ENCODE measurements around the gene PELI2. TPM values are rescaled to one million over a fixed set of nuclear protein-coding genes. Genes with fewer than 3 reads are reported as not detected.

Gene PELI2
- total and polyA plus RNA-seq, 3 donors from 2014 or later, result 14.5 to 32.5 (median 27.6) TPM

DNA sequence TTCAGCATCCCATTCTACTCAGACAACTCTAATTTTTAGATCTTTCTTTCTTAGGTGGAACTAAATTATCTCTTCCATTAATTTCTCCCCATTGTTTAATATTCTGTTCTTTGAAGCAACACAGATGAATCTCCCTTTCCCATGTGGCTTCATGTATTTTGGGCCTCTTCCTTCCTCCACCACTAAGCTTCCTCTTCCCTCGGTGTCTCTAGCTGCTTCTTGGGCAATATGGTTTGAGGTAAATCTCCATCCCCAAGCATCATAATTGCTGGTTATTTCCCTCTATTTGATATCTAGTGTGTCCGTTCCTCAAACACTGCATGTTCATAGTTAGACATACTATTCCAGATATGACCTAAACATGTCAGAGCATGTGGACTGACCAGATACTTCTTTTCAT lies 119.2 kb downstream of the PELI2 start:
- Histone ChIP-seq H3K36me3 (ENCODE audit: low read depth, missing control alignments) (no peaks in the 10 kb centered on the region), H3K4me3 (no peak overlapping the region), H3K27ac (no peak overlapping the region), H3K9me3 (no peaks in the 10 kb centered on the region), H3K27me3 (no peaks in the 10 kb centered on the region), H3K4me1 (peaks cover 3% of the 10 kb centered on the region)
- no peak for TF ChIP-seq POLR2A (IDR thresholded peaks at IDR 0.05)
- TF ChIP-seq, protein P1, sequence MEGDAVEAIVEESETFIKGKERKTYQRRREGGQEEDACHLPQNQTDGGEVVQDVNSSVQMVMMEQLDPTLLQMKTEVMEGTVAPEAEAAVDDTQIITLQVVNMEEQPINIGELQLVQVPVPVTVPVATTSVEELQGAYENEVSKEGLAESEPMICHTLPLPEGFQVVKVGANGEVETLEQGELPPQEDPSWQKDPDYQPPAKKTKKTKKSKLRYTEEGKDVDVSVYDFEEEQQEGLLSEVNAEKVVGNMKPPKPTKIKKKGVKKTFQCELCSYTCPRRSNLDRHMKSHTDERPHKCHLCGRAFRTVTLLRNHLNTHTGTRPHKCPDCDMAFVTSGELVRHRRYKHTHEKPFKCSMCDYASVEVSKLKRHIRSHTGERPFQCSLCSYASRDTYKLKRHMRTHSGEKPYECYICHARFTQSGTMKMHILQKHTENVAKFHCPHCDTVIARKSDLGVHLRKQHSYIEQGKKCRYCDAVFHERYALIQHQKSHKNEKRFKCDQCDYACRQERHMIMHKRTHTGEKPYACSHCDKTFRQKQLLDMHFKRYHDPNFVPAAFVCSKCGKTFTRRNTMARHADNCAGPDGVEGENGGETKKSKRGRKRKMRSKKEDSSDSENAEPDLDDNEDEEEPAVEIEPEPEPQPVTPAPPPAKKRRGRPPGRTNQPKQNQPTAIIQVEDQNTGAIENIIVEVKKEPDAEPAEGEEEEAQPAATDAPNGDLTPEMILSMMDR (IDR thresholded peaks at IDR 0.05), result no peak
- no peak for DNase-seq
- WGBS, 2 donors, result 41 to 65% methylated on average over 2 of the region's 2 CpGs
- intact Hi-C loops (cut with DNase I; ENCODE audit: low total_unique reads), result no loop called here

DNA sequence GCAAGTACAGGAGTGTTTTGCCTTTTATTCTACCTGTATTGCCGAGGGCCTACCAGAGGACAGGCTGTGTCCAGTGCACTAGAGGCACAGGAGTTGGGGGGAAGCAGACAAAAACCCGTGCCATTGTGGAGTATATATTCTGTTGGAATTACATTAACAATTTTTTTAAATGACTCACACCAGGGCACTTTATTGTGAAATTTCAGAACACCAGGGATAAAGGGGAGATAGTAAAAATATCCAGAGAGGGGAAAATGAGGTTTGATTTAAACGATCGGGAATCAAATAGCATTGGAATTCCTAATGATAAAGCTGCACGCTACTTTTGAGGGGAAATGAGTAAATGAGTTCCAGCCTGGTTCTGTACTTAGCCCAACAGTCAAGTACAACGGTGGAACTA lies 123.2 kb downstream of the PELI2 start:
- Histone ChIP-seq H3K4me3 (no peak overlapping the region), H3K27me3 (no peaks in the 10 kb centered on the region), H3K36me3 (ENCODE audit: low read depth, missing control alignments) (no peaks in the 10 kb centered on the region), H3K4me1 (peaks cover 1% of the 10 kb centered on the region), H3K27ac (no peak overlapping the region), H3K9me3 (no peaks in the 10 kb centered on the region)
- intact Hi-C loops (cut with DNase I; ENCODE audit: low total_unique reads), result no loop called here
- DNase-seq, result no peak
- 85 to 92% methylated on average over 6 of the region's 6 CpGs for WGBS, 2 donors
- TF ChIP-seq POLR2A (IDR thresholded peaks at IDR 0.05), result no peak
- TF ChIP-seq, protein P1 (IDR thresholded peaks at IDR 0.05), result no peak

DNA sequence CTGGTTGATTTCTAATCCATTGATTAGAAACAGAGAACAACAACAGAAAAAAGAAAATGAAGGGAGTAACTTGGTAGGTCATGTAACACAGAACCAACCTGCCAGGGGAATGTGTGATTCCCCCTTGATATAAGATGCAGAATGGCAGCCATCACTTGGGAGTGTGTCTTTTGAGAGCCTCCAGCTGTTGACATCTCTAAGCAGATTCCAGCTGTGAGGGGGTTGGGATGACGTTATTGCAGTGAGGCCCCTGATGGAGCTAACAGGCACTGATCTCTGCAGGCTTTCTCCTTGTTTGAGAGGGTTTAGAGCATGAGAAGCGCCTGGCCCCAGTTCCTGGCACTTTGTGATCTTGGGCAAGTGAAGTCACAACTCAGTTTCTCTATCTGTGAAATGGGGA lies 124.9 kb downstream of the PELI2 start:
- H3K9me3 ChIP-seq, result no peaks in the 10 kb centered on the region
- TF ChIP-seq POLR2A (IDR thresholded peaks at IDR 0.05), result no peak
- TF ChIP-seq, protein P1 (IDR thresholded peaks at IDR 0.05), result no peak
- H3K4me1 ChIP-seq, result no peaks in the 10 kb centered on the region
- 66 to 70% methylated on average over 2 of the region's 2 CpGs for WGBS, 2 donors
- H3K4me3 ChIP-seq, result no peak overlapping the region
- no peaks in the 10 kb centered on the region for H3K36me3 ChIP-seq (ENCODE audit: low read depth, missing control alignments)
- intact Hi-C loops (cut with DNase I; ENCODE audit: low total_unique reads), result no loop called here
- H3K27ac ChIP-seq, result no peak overlapping the region
- no peak for DNase-seq
- no peaks in the 10 kb centered on the region for H3K27me3 ChIP-seq

DNA sequence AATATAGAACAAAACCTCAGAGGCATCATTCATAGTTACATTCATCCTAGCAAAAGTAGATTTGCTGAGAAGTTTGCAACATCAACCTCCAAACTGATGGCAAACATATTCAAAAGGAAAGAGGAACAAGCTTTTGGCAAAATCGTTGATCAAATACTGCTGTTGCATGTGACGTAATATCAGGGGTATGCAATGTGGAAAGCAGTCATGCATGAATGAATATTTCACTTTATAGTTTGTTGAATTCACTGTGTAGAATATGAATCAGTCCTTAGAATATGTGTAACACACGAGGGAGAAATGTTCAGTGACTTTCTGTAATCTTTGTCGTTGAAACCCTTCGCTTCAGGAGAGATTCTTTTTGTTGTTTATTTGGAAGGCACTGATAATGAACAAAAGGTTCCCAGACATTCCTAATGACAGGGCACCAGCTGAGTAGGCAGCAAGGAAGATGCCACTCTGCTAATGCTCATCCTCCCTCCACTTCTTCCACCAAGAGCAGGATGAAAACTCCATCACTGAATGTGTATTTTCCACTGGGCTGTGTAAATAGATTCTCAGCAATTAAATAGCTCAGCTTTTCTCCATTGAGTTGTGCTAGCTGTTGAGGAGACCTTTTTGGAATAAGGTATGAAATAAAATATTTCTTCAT lies 126.1 kb downstream of the PELI2 start:
- DNase-seq, result no peak
- H3K4me3 ChIP-seq, result no peak overlapping the region
- intact Hi-C loops (cut with DNase I; ENCODE audit: low total_unique reads), result no loop called here
- WGBS, 2 donors, result 59 to 67% methylated on average over 5 of the region's 5 CpGs
- TF ChIP-seq, protein P1 (IDR thresholded peaks at IDR 0.05), result no peak
- no peak for TF ChIP-seq POLR2A (IDR thresholded peaks at IDR 0.05)
- no peaks in the 10 kb centered on the region for H3K36me3 ChIP-seq (ENCODE audit: low read depth, missing control alignments)
- no peaks in the 10 kb centered on the region for H3K9me3 ChIP-seq
- no peaks in the 10 kb centered on the region for H3K27me3 ChIP-seq
- H3K27ac ChIP-seq, result no peak overlapping the region
- no peaks in the 10 kb centered on the region for H3K4me1 ChIP-seq

Data from testis (tissue), 3 donors.